GM19043 (cell line): ENCODE data around the gene PSMB7.
"Not testable (repeated sequence)": the region's sequence is repeated elsewhere in the genome, so short reads cannot be mapped to it uniquely, and the experiment has no call there.

ENCODE experiments used
- ATAC-seq: cut with Tn5 transposase; IDR thresholded peaks from one replicate; pipeline ENCODE4 v1.9.1; 2021; ENCODE audit warnings: low read depth; ENCODE audit not compliant: unreplicated experiment

PSMB7 gene

DNA sequence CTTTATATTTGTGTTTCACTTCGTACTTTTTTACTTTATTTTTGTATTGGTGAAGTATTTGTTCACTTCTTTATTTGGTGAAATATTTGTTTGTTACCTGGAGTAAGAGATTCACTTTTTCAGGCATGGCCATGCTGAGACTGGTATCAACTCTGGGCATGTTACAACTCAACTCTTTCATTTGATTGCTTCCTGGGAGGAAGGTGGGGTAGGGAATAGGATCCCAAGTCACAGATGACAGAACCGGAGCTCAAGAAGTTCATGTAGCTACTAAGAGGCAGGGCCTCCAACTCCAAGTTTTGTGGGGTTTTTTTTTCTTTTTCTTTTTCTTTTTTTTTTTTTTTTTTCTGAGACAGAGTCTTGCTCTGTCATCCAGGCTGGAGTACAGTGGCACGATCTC is 28.9 kb upstream of the PSMB7 start:
- no peak for ATAC-seq

DNA sequence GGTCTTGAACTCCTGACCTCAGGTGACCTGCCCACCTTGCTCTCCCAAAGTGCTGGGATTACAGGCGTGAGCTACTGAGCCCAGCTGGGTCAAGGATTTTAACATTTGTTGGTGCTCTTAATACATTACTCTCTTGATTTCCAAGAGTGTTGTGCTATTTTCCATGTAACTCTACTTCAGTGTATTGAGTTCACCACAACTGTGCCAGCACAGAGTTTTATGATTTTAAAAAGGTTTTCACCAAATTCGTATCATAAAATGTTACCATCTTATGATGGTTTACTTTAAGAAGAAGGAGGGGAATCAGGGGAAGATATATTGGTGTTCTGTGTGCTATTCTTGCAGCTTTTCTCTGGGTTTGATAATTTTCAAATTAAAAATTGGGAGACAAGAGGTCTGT is 28.4 kb upstream of the PSMB7 start:
- no peak for ATAC-seq

DNA sequence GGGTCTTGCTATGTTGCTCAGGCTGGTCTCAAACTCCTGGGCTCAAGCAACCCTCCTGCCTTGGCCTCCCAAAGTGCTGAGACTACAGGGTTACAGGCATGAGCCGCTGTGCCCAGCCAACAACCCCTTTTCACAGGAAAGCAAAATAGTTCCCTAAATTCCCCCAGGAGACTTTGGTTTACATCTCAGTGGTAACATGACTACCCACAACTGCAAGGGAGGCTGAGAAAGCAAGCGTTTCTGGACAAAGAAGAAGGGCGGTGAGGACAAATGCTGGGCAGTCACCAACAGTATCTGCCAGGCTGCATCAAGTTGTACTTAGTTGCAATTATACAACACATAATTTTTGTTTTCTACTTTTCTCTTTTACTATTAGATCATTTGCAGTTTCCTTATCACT is 27.6 kb upstream of the PSMB7 start:
- ATAC-seq: no peak

DNA sequence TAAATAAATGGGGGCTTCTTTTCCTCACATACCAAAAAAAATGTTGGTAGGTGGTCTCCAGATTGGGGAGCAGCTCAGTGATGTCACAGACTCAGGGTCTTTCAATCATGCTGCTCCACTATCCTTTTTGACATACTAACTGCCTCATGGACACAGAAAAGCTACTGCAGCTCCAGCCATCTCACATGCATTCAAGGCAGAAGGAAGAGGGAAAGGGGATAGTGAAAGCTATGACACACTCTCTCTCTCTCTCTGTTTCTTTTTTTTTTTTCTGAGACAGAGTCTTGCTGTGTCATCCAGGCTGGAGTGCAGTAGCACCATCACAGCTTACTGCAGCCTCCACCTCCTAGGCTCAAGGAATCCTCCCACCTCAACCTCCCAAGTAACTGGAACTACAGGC is 27.1 kb upstream of the PSMB7 start:
- no peak for ATAC-seq

DNA sequence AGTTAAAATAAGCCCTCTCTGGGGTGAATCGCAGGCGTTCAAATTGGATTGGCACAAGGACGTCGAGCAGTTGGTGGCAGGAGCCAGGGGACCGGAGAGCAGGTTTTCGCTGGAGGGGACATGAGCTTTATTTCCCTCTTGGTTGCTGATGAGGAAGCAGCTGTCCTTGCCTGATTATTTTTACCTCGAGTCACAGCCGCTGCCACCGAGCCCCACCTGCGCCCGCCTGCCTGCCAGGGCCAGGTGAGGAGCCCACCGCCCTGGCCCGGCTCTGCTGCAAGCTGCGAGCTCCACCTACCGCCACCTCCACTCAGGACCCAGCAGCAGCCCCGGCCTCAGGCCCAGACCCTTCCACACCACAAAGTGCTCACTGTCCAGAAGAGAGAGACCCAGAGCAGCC is 26.0 kb upstream of the PSMB7 start:
- no peak for ATAC-seq

DNA sequence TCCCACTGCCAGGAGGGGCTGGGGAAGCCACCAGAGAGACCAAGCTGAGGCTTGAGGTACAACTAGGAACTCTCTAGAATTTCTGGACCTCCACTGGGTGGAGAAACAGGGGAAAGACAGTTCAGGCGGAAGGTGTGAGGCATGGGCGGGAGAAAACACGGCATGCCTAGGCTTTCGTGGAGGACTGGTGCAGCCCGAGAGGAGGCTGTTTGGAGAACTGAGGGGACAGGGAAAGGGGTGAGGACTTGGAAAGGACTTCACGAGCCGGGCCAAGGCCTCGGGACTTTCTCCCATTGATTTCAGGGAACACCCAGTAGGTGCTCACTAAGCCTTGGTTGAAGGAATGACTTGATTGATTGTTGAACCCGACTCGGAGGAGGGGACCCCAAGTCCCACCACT is 25.5 kb upstream of the PSMB7 start:
- no peak for ATAC-seq

DNA sequence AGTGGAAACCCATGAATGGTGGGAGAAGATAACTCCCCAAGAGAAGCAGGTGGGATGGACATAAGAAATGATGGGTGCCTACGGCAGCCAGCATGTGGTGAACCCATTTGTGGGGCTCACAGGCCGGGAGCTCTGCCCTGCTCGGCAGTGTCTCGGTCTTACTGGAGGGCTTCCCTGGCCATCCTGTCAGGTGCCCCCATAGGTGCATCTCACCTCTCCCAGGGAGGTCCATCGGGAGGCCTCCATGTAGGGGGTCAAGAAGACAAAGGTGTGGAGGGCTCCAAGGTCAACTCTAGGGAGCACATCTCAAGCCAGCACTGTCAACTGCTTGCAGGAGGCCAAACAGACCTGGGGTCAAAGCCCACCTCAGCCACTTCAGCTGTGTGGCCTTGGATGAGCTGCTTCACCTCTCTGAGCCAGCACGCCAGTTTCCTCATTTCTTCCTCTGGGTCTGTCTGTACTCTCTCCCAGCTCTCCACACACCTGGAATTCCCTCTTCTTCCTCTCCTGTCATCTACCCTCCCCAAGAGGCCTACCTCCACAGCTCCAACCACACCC is 24.5 kb upstream of the PSMB7 start:
- no peak for ATAC-seq

DNA sequence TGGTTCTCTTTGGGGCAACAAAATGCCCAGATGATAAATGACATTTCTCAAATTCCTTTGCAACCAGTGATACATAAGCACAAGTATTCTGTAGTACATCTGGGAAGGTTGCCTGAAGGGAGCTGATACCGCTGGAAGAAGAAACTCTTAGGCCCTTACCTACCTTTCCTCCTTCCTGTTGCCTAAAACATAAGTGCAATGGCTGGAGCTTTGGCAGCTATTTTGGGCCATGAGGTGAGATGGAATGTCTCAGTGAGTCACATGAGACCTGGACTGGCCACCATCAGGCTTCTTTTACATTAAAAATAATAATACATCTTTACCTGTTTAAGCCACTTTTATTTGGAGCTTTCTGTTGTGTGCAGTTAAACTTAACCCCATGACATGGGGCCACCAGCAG is 23.8 kb upstream of the PSMB7 start:
- no peak for ATAC-seq

DNA sequence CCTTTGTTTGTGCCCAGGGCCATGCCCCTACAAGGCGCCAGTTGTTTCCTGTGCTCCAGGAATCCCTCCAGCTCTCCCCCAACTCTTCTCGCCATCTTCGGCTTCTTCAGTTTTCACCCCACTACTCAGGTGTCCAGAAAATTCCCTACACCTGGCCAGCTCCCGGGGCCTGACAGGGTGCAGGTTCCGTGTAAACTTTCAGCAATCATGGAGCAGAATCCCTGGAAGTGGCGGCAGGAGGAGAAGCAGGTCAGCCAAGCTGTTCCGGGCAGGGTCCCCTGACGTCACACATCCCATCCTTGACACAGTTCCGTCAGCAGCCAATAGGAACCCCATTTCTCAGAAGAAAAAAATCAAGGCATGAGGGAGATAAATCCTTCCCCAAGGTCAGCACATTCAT is 22.8 kb upstream of the PSMB7 start:
- no peak for ATAC-seq

DNA sequence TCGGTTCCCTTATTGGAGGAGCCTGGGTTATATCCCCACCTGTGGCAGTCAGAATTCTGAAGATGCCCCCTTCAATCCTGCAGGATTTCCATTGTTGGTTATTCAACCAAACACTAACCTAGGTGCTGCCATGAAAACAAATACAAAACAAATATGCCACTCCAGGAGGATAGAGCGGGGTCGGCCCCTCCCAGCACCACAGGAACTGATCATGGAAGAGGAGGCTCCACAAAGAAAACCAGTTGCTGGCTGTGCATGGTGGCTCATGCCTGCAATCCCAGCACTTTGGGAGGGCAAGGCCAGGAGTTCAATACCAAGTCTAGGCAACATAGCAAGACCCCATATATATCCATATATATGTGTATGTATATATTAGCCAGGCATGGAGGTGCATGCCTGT is 21.8 kb upstream of the PSMB7 start:
- ATAC-seq: no peak

DNA sequence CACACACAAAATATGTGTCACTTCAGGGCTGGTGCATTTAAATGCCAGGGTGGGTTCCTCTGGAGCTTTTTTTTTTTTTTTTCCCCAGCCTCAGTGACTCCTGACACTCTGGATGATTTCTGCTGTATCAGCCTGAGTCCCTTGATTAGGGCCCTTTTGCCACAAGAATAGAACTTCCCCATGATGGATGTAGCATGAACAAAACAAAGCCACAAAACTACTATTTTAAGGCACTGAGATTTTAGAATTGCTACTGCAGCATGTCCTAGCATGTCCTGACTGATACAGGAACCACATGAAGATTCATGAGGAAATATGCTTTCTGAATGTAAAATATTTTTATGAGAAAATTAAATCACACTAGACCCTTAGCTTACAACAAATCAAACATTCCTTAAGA is 21.1 kb upstream of the PSMB7 start:
- ATAC-seq: no peak

DNA sequence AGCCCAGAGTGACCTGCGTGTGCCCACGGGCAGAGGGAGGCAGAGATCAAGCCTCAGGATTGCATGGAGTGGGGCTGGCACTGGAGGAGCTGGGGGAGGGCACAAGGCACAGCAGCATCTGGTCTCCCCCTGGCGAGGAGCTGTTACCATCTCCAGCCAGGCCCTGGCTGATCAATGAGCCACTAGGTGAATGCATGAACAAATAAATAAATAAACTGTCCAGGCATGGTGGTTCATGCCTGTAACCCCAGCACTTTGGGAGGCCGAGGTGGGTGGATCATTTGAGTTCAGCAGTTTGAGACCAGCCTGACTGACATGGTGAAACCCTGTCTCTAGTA is 14.3 kb upstream of the PSMB7 start:
- ATAC-seq: no peak

DNA sequence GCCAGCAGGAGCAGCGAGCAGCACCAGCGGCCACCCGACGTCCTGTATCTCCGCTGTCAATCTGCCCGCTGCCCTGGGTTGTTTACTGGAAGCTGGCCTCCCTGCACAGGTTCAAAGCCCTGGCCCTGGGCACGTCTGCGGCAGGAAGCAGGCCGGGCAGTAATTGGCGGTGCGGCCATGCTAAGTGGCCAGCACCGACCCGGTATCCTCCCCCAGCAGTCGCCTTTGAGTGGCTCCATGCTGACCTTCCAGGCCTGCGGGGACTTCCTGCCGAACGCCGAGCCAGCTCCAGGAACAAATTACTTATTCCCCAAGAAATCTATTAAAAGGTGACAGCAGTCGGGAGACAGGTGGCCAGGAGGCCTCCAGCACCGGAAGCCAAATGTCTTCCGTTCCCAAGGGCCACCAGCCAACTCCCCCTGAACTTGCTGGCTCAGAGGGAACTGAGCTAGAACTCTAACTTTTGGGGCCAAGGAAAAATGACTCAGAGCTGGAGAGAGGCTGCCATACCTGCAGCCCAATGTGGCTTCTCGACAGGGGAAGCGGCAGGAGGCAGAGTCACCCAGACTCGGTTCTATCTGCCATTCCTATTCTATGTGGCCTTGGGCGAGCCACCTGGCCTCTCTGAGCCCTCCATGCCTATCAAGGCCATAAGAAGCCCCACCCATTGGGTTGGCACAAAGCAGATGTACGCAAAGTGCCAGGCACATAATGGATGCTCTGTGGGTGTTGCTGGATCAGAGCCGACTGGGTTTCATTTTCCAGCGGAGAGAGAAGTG is 13.7 kb upstream of the PSMB7 start:
- ATAC-seq: no peak

DNA sequence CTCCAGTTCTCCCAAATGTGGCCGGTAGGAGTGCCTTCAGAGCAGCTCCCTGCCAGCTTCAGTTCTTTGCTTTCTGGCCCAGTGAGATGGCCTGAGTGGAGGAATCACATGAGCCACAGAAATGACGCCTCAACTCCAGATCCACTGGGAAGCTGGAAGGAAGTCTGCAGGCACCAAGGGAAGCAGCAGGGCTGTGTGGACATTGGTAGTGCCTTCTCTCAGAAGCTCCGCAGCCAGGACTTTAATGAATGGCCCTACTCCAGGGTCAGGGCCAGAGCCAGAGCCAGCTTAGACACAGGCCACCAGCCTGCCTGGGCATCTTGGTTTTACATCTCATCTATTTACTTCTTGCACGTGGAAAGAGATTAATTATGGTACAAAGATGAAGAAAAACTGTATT is 12.0 kb upstream of the PSMB7 start:
- ATAC-seq: no peak

DNA sequence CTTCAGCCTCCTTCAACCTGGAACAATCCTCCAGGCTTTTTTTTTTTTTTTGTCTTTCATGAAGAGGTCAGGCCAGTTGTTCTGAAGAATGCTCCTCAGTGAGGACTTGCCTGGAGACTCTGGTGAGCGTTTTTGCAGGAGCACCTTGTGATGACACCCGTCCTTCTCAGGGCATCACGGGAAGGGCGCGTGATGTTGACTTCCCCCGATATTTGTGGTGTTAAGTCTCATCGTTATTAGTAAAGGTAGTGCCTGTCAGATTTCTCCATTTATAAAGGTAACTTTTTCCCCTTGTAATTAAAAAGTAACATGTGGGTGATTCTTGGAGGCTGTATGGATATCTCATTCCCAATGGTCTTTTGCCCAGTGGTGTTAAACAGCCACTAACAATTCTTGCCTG is 11.1 kb upstream of the PSMB7 start:
- no peak for ATAC-seq

DNA sequence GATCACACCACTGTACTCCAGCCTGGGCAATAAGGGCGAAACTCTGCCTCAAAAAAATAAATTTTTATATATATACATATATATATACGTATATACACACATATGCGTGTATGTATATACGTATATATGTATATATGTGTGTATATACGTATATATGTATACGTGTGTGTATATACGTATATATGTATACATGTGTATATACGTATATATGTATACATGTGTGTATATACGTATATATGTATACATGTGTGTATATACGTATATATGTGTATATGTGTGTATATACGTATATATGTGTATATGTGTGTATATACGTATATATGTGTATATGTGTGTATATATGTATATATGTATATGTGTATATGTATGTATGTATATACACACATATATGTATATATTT is 10.5 kb upstream of the PSMB7 start:
- not testable (repeated sequence) for ATAC-seq

DNA sequence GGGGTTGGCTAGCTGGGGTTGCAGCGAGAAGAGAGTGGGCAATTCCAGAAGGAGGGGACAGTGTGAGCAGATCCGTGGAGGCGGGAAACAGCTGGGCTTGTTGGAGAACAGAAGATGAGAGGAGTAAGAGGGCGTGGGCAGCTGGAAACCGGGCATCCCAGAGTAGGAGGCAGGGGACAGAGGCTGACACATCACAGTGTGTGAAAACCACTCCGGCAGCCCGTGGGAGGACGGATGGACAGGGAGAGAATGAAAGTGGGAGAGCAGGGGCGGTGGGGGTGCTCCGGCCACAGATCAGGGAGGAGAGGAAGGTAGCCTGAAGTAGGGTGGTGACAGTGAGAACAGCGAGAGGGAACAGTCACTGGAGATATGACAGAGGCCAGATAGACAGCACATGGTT is 8.3 kb upstream of the PSMB7 start:
- ATAC-seq: no peak

DNA sequence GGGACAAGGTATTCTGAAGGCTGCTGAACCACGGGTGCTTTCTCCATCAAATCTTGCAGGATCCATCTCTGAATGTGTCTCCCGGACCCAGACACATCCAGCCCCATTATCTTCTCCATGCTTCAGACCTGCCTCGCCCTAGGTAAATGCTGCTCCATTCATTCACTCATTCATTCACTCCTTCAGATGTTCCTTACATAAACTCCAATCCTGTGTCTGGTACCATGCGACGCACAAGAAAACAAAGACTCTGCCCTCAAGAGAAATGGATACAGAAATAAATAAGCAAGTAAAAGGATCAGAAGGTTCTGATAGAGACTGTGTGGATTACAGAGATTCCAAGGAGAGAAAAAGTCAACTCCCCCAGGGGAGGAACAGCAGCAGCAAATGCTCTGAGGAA is 7.9 kb upstream of the PSMB7 start:
- no peak for ATAC-seq

DNA sequence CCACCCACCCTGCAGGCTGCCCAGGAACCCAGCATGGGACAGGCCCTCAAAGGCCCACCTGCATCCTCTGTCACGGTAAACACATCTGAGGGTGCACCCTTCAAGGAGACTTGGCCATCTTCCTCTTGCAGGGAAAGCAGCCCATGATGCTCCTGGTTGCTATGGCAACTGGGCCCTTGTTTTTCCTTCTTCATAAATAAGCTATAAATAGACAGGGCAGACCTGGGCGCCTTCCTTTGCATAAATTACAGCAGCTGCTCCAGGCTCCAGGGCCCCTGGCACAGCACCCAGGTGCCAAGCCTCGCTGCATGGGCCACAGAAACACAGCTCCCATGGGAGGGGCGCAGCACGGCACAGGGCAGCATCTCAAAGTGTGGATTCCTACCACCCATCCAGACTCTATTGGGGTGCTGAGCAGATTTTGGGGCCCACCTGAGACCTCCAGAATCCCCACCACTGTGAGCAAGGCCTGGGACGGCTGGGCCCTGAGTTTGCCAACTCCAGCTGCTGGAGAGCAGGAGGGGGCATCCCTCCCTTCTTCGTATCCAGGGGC is 5.8 kb upstream of the PSMB7 start:
- ATAC-seq: no peak

DNA sequence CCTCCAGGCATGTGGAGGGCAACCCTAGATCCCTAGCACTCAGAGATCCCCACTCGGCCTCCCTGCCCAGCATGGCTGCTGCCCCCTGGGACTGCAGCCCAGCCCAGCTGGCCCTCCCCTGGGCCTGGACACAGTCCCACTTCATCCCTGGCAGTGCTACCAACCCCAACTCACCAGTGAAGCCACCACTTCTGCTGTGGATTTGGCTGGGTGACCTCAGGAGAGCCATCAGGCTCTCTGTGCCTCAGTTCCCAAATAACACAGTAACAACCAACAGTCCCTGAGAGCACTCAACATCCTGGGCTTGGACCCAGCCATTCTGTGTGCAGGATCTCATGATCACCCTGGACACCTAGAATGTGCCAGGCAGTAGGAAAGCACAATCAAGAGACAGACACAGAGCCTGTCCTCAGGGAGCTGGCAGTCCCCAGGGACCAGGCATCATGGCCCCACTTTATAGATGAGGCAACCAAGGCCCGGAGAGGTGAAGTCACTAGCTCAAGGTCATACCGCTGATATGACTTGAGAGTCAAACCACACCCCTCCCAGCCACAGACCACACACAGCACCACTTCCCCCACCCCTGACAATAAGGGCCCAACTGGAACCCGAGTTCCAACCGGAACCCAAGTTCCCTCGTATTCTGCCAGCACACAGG is 4.7 kb upstream of the PSMB7 start:
- ATAC-seq: no peak

DNA sequence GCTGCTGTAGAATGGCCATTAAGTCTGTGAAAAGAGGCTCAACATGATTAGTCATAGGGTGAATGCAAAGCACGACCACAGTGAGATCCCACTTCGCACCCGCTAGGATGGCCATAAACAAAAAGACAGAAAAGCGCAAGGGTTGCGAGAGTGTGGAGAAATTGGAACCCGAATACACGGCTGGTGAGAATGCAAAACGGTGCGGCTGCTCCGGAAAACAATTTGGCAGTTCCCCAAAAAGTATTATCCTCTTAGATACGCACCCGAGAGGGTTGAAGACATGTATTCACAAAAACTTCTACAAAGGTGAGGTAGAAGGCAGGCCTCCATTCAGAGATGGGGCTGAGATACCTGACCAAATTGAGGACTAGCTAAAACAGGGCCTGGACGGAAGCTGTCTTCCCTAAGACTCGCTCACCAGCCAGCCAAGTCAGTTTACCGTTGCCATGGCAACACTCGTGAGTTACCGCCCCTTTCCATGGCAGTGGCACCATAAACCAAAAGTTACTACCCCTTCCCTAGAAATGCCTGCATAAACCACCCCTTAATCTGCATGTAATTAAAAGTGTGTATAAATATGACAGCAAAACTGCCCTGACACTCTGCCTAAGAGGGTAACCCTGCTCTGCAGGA is 726 bp upstream of the PSMB7 start:
- ATAC-seq: no peak

DNA sequence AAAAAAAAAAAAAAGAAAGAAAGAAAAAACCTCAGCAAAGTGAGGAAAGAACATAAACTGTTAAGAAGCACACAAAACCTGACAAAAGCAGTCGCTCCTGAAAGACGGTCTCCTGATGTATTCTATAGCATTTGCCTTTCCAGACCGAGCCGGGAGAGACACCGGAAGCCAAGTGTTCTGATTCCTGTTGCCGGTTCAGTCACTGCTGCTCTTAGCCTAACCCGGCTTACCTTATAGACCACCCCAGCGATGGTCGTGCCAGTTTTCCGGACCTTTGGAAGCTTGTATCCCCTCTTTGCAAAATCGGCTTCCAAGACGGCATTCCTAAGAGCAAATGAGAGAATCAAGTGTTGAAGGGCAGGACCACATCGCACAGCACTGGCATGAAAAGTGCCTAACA is 630 bp downstream of the PSMB7 start:
- no peak for ATAC-seq
